GM23248 (cell line): Measurements from ENCODE around the gene MMP1.

Experiments used
- EZH2 ChIP-seq: fragments of 200-600 bp; sonication (generic); IDR thresholded peaks from 2 replicates; pipeline ENCODE4 v1.6.1; 2018; ENCODE audit warnings: antibody characterized with exemption, mild to moderate bottlenecking; ENCODE audit not compliant: insufficient read depth, poor library complexity, severe bottlenecking
- EZH2phosphoT487 ChIP-seq: fragments of 200-600 bp; sonication (generic); IDR thresholded peaks from 2 replicates; pipeline ENCODE4 v1.6.1; 2018; ENCODE audit warnings: antibody characterized with exemption, moderate library complexity, mild to moderate bottlenecking, low read depth; ENCODE audit not compliant: insufficient read depth

DNA sequence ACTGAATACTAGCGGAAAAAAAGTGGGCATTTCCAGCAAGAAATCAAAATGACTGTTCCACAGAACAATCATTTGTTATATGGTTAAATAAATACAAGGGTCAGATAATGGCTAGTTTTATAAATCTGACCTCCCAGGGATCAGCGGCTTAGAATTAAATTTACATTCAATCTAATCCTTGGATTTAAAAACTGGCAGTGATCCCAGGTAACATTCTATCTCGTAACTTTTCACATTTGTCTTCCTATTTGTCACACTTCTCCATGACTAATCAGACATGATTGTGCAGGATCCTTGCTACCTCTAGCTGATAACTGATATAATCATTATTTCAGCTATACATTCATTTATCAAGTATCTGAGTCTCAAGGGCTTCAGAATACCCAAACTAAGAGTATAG, 48.3 kb upstream of the MMP1 start:
- TF ChIP-seq EZH2phosphoT487 (no peak), EZH2 (no peak)
